GM19467 (cell line): ENCODE measurements around the gene OR5D18.
"Not testable (repeated sequence)": the region's sequence is repeated elsewhere in the genome, so short reads cannot be mapped to it uniquely, and the experiment has no call there.

Source experiments
- ATAC-seq: cut with Tn5 transposase; IDR thresholded peaks from one replicate; pipeline ENCODE4 v1.9.1; 2021; ENCODE audit warnings: mild to moderate bottlenecking, moderate library complexity; ENCODE audit not compliant: unreplicated experiment

OR5D18 gene

DNA sequence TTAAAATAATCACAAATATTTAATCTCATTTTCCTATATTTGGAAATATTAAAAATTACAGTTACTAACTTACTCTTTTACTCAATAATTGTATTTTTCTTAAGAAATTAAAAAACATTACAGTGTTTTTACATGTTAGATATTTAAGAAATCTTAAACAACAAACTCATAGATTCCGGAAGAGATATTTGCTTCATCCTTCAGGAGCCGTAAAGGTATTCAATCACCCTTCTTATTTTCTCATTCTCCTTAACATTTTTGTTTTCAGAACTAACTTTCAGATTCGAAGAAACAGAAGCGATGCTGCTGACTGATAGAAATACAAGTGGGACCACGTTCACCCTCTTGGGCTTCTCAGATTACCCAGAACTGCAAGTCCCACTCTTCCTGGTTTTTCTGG lies at the start of gene OR5D18:
TSS of gene OR5D18 (plus strand) at position 301 of the 400 bp plus-strand sequence. CDS start at position 301, 0 bp downstream.
- no peak for ATAC-seq

- ATAC-seq: no peak
These were observed 46.3 kb upstream of the OR5D18 start, which contains the start of gene OR5D13 for GRCh38 chr11:55773138-55773537. TSS of gene OR5D13 (plus strand) at chr11:55773438. CDS start at chr11:55773438, 0 bp downstream.

GRCh38 chr11:55791606-55792005 lies 27.8 kb upstream of the OR5D18 start:
- no peak for ATAC-seq

DNA sequence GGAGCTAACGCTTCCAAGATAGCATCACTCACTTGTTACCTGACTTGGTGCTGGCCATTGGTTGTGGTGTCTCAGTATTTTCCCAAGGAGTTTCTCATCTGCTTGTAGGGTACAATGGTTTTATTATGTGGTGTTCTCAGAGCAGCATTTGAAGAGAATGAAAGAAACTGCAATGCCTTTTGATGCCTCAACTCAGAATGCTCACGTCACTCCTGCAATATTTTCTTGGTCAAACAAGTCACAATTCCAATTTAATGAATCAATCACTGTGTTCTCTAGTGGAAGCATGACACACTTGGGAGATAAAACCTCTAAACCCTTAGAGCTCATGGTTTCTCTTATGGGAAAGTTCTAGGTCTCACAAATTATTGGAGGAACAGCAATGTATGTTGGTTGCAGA lies 26.1 kb upstream of the OR5D18 start:
- no peak for ATAC-seq

- no peak for ATAC-seq
These were observed 24.2 kb upstream of the OR5D18 start, which contains the start of gene OR5D14 for GRCh38 chr11:55795256-55795655. TSS of gene OR5D14 (plus strand) at chr11:55795556. CDS start at chr11:55795556, 0 bp downstream.

DNA sequence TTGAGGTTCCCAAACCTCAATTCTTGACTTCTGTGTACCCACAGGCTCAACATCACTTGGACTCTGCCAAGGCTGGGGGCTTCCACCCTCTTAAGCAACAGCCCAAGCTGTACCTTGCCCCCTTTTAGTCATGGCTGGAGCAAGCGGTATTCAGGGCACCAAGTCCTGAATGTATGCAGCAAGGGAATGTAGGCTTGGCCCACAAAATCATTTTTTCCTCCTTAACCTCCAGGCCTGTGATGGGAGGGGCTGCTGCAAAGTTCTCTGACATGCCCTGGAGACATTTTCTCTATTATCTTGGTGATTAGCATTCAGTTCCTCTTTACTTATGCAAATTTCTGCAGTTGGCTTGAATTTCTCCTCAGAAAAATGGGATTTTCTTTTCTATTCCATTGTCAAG lies 13.2 kb upstream of the OR5D18 start:
- no peak for ATAC-seq

DNA sequence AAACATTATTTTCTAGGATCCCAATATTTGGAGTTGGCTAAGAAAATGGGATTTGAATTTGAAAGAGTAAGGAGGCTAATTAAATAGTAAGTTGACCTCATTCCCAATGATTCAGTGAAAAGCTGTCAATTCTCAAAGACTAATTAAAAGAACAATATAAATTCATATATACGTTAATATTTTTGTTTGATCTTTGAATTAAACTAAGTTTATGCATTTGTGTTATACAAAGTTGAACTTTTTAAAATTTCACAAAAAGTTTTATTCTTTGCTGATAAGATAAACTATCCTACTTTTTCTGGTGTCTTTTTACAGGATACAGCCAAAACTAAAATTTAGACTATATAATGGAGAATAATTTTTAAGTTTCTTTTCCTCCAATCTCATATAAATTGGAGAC lies 8.4 kb upstream of the OR5D18 start, which contains the start of gene OR5L1:
TSS of gene OR5L1 (plus strand) at position 301 of the 400 bp plus-strand sequence. CDS start 100 bp downstream, outside the sequence.
- ATAC-seq: no peak

- ATAC-seq: no peak
These were observed 7.5 kb downstream of the OR5D18 start, which contains the start of gene OR5L2 for GRCh38 chr11:55826919-55827318. TSS of gene OR5L2 (plus strand) at chr11:55827219. CDS start at chr11:55827219, 0 bp downstream.

- no peak for ATAC-seq
These were observed 19.0 kb downstream of the OR5D18 start, which contains the start of gene OR5D16 for GRCh38 chr11:55838452-55838851. TSS of gene OR5D16 (plus strand) at chr11:55838752. CDS start at chr11:55838752, 0 bp downstream.

GRCh38 chr11:55847453-55847852 lies 28.0 kb downstream of the OR5D18 start:
- ATAC-seq: no peak

DNA sequence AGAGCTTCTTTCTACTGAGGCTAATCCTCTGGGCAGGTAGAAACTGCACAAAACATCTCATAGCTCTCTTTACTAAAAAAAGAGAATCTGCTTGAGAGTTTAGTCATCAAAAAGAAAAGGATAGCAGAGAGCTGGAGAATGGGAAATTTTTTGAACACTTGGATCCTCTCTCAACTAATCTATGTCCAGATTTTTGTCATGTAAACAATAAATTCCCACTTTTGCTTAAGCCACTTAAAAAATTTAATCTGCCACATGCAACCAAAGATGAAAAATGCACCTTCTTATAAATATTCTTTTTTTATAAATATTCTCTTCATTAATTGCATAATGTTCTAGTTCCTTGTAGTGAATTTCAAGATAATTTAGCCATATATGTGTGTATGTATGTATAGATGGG lies 29.6 kb downstream of the OR5D18 start:
- no peak for ATAC-seq

- no peak for ATAC-seq
These were observed 32.7 kb downstream of the OR5D18 start for GRCh38 chr11:55852141-55852540.

DNA sequence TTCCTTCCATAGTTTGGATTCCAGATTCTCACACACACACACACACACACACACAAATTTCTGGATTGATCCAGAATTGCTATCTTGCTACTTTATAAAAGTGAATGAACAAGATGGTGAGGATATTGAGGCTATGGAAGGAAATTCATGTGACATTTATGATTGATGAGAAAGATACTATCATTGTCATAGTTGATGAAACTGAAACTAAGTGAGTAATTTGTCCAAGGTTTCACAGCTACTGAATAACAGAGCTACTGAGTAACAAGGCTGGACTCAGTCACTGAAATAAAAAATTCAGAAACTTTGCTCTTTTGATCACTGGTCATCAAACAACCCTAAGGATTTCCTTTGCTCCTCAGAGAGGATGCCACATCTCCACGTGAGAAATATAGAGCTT lies 35.3 kb downstream of the OR5D18 start:
- no peak for ATAC-seq

DNA sequence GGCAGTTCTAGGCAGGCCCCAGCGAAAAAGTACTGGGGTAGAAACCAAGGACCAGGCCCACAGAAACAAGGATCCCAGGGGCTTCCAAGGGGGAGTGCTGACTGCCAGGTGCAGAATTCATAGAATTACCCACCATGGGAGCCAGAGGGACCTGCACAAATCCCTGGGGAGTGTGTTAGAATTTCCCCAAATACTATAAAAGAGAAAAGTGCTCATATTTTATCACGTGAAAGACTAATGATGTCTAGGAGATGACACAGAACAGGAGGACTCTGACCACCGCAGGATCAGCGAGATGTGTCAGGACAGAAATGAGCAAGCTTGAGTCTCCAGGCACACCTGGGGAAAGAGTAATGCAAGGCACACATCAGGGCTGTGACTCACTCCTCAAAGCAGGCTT lies 47.9 kb downstream of the OR5D18 start:
- not testable (repeated sequence) for ATAC-seq
